ENCODE results near the gene HIKESHI.

DNA sequence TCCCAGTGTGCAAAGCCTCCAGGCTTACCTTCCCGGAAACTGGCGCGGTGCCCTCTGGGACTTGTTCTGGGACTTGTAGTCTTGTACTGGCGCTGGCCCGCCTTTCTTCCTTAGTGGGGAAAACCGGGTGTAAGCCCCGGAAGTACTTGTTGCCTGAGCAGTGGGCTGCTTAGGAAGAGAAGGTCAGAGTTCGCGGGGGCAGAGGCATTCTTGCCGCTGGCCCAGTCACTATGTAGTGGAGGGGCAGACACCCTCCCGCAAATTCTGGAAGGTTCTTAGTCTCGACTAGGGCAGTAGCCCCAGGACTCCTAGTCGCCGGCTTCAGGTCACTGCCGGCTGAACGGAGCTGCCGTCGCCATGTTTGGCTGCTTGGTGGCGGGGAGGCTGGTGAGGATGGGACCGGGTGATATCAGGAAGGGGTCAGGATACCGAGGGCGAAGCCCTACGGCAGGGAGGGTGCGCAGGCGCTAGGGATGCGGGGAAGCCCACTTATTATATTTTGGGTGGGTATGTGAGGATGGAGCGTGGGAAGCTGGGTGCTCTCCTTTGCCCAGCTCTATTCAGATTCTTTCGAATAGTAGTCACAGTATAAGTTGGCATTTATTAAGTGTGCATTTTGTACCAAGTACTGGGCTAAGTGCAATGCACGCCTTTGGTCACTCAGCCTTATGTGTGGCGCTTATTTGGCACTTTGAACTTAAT lies at the start of gene HIKESHI:
- TF ChIP-seq, protein P1, sequence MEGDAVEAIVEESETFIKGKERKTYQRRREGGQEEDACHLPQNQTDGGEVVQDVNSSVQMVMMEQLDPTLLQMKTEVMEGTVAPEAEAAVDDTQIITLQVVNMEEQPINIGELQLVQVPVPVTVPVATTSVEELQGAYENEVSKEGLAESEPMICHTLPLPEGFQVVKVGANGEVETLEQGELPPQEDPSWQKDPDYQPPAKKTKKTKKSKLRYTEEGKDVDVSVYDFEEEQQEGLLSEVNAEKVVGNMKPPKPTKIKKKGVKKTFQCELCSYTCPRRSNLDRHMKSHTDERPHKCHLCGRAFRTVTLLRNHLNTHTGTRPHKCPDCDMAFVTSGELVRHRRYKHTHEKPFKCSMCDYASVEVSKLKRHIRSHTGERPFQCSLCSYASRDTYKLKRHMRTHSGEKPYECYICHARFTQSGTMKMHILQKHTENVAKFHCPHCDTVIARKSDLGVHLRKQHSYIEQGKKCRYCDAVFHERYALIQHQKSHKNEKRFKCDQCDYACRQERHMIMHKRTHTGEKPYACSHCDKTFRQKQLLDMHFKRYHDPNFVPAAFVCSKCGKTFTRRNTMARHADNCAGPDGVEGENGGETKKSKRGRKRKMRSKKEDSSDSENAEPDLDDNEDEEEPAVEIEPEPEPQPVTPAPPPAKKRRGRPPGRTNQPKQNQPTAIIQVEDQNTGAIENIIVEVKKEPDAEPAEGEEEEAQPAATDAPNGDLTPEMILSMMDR (IDR thresholded peaks at IDR 0.05) = no peak
- no peak for TF ChIP-seq EZH2 (IDR thresholded peaks at IDR 0.05; ENCODE audit: borderline replicate concordance, insufficient read depth, low read depth, low read length, poor library complexity, severe bottlenecking)

All from B cell (primary cell).